Right lobe of liver (tissue), 4 donors: ENCODE measurements around the gene SPINT2.

ENCODE experiments used
- CTCF ChIP-seq, 4 donors: fragments of 200-600 bp in 3 of 4; fragments of 450-650 bp in 1 of 4; IDR thresholded peaks; one replicate each; pipeline versions ENCODE4 v1.5.1 to v1.8.0; 2016 to 2022; ENCODE audit warnings: antibody characterized with exemption in 4 of 4, mild to moderate bottlenecking in 2 of 4
- POLR2A ChIP-seq: fragments of 450-650 bp; IDR thresholded peaks from one replicate; pipeline ENCODE4 v1.6.1; 2017; ENCODE audit warnings: antibody characterized with exemption, mild to moderate bottlenecking
- donor health status: DM: no; HTN: no; CAD: no.
- donor health status: DM: no; HTN: no; CAD: no.
- donor health status: DM: no; HTN: yes; CAD: no.

DNA sequence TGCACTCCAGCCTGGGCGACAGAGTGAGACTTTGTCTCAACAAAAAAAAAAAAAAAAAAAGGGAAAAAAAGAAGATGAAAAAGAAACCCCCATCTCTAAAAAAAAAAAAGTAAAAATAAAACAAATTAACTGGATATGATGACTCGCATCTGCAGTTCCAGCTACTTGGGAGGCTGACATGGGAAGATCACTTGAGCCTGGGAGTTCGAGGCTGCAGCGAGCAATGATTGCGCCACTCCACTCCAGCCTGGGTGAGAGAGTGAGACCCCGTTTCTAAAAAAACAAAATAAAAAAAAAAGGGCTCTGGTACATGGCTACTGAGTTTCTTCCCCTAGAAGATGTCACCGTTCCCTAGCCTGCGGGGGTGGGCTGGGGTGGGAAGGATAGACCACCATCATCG lies 68.9 kb downstream of the SPINT2 start:
- TF ChIP-seq CTCF (IDR thresholded peaks at IDR 0.05) = no peak
- no peak for TF ChIP-seq POLR2A
